Activated T-helper 2 cell treated with anti-CD3 and anti-CD28 coated beads, Interferon-gamma antibody, Interleukin-2, Interleukin-4, amounts not matched to agents 10 μg/mL and 5 μg/mL and 100 μg/mL, durations not matched to agents 14 hours and 24 hours and 36 hours (primary cell): ENCODE data around the gene TNFAIP8L2. TPM values are rescaled to one million over a fixed set of nuclear protein-coding genes. Genes with fewer than 3 reads are reported as not detected.
"Not testable (repeated sequence)": the region's sequence is repeated elsewhere in the genome, so short reads cannot be mapped to it uniquely, and the experiment has no call there.

Source experiments
- DNase-seq: peaks from one replicate; pipeline ENCODE4 v3.0.0; 2021; ENCODE audit warnings: low spot score
- H3K27ac Mint-ChIP-seq: one replicate; pipeline ENCODE4 v1.8.0; 2021; ENCODE audit warnings: mixed read lengths
- H3K27me3 Mint-ChIP-seq: one replicate; pipeline ENCODE4 v1.8.0; 2021; ENCODE audit warnings: low read depth, mixed read lengths
- H3K36me3 Mint-ChIP-seq: one replicate; pipeline ENCODE4 v1.8.0; 2021; ENCODE audit warnings: low read depth, mixed read lengths
- H3K4me1 Mint-ChIP-seq: one replicate; pipeline ENCODE4 v1.8.0; 2021; ENCODE audit warnings: low read depth, mixed read lengths
- H3K4me3 Mint-ChIP-seq: one replicate; pipeline ENCODE4 v1.8.0; 2021; ENCODE audit warnings: low read depth, mild to moderate bottlenecking, moderate library complexity, mixed read lengths
- H3K9me3 Mint-ChIP-seq: one replicate; pipeline ENCODE4 v1.8.0; 2021; ENCODE audit warnings: mixed read lengths
- intact Hi-C: fragments of 100-400 bp; cut with micrococcal nuclease; formaldehyde crosslinking; loops from one replicate; pipeline ENCODE4 v1.15.1; 2023
- total RNA-seq: library from RNA; stranded (reverse); gene quantifications from 2 replicates; pipeline ENCODE4 v1.2.3, GENCODE V29; 2022

Gene TNFAIP8L2
- total RNA-seq, 1 donor from 2014 or later = 24.3 TPM

- Mint-ChIP-seq H3K4me1 (peaks cover 28% of the 10 kb centered on the region), H3K27me3 (peaks cover 3% of the 10 kb centered on the region), H3K27ac (peak within 1 kb of the TSS; percentile 93), H3K36me3 (peaks cover 35% of the 10 kb centered on the region), H3K9me3 (no peaks in the 10 kb centered on the region), H3K4me3 (peak within 1 kb of the TSS; percentile 99)
- DNase-seq = peak; percentile 97
- intact Hi-C loops = loop anchor here (1.0 to 5.0 kb wide), 6 partner anchors 8 to 149 kb away; partner anchors contain the start of genes LYSMD1, RFX5, TNFAIP8L2 and VPS72
Observed at GRCh38 chr1:151198254-151199127, 42.0 kb downstream of the TNFAIP8L2 start, which contains the start of gene PIP5K1A. PIP5K1A (plus strand) TSS chr1:151198552; CDS start chr1:151198997, 445 bp downstream.

- DNase-seq = no peak
- Mint-ChIP-seq H3K36me3 (peaks cover 43% of the 10 kb centered on the region), H3K4me3 (peak overlapping the region; percentile 99), H3K9me3 (no peaks in the 10 kb centered on the region), H3K27ac (peak overlapping the region; percentile 93), H3K4me1 (peaks cover 35% of the 10 kb centered on the region), H3K27me3 (no peaks in the 10 kb centered on the region)
- intact Hi-C loops = loop anchor here (1.0 to 5.0 kb wide), 4 partner anchors 35 to 147 kb away; partner anchors contain the start of genes LYSMD1, RFX5 and TNFAIP8L2
Observed at GRCh38 chr1:151199873-151200581, 43.6 kb downstream of the TNFAIP8L2 start.

- H3K9me3 Mint-ChIP-seq, DNase-seq, H3K4me3 Mint-ChIP-seq, intact Hi-C loops, H3K27me3 Mint-ChIP-seq, H3K27ac Mint-ChIP-seq: not testable (repeated sequence)
- Mint-ChIP-seq H3K36me3 (peaks cover 59% of the 10 kb centered on the region), H3K4me1 (peaks cover 13% of the 10 kb centered on the region)
Observed at GRCh38 chr1:151205381-151205965, 49.0 kb downstream of the TNFAIP8L2 start.

Other genes with a start within 250 kb of the TNFAIP8L2 start
- gene SETDB1, start 230.3 kb upstream of the TNFAIP8L2 start, total RNA-seq = 60.9 and 61.1 TPM in 2 replicates
- gene CERS2, start 181.8 kb upstream of the TNFAIP8L2 start, total RNA-seq = 176 and 196 TPM in 2 replicates
- gene ANXA9, start 174.4 kb upstream of the TNFAIP8L2 start, total RNA-seq = 0.32 TPM in 1 of 2 replicates, not detected in the other
- 16.2 and 16.8 TPM in 2 replicates for gene MINDY1, start 149.7 kb upstream of the TNFAIP8L2 start, total RNA-seq
- gene PRUNE1, start 148.2 kb upstream of the TNFAIP8L2 start, total RNA-seq = 15.1 and 15.5 TPM in 2 replicates
- 1.5 TPM in 2 replicates for gene BNIPL, start 120.1 kb upstream of the TNFAIP8L2 start, total RNA-seq
- 2.0 and 2.2 TPM in 2 replicates for gene C1orf56, start 108.9 kb upstream of the TNFAIP8L2 start, total RNA-seq
- gene CDC42SE1, start 97.0 kb upstream of the TNFAIP8L2 start, total RNA-seq = 176 TPM in 2 replicates
- 3.7 and 3.8 TPM in 2 replicates for gene MLLT11, start 96.3 kb upstream of the TNFAIP8L2 start, total RNA-seq
- 14.4 and 15.9 TPM in 2 replicates for gene GABPB2, start 85.9 kb upstream of the TNFAIP8L2 start, total RNA-seq
- gene SEMA6C, start 10.0 kb upstream of the TNFAIP8L2 start, total RNA-seq = 1.7 and 2.0 TPM in 2 replicates
- gene LYSMD1, start 9.3 kb downstream of the TNFAIP8L2 start, total RNA-seq = 3.6 and 4.9 TPM in 2 replicates
- 82.4 and 89.1 TPM in 2 replicates for gene SCNM1, start 9.5 kb downstream of the TNFAIP8L2 start, total RNA-seq
- gene TMOD4, start 19.3 kb downstream of the TNFAIP8L2 start, total RNA-seq = 1.0 TPM in 1 of 2 replicates, not detected in the other
- 80.7 and 84.5 TPM in 2 replicates for gene VPS72, start 33.5 kb downstream of the TNFAIP8L2 start, total RNA-seq
- gene PIP5K1A, start 41.9 kb downstream of the TNFAIP8L2 start, total RNA-seq = 82.2 and 83.9 TPM in 2 replicates
- 271 and 280 TPM in 2 replicates for gene PSMD4, start 98.1 kb downstream of the TNFAIP8L2 start, total RNA-seq
- 25.0 and 25.3 TPM in 2 replicates for gene ZNF687, start 125.7 kb downstream of the TNFAIP8L2 start, total RNA-seq
- gene PI4KB, start 170.8 kb downstream of the TNFAIP8L2 start, total RNA-seq = 53.6 and 57.3 TPM in 2 replicates
- gene RFX5, start 190.6 kb downstream of the TNFAIP8L2 start, total RNA-seq = 68.9 and 85.5 TPM in 2 replicates
- gene SELENBP1, start 216.1 kb downstream of the TNFAIP8L2 start, total RNA-seq = not detected in 2 replicates
- 443 and 458 TPM in 2 replicates for gene PSMB4, start 242.9 kb downstream of the TNFAIP8L2 start, total RNA-seq